ENCODE measurements around the gene RAB3B. TPM values are rescaled to one million over a fixed set of nuclear protein-coding genes. Genes with fewer than 3 reads are reported as not detected.
A peak's percentile ranks its signal among the peaks of the same experiment; 100 is the strongest.

RAB3B gene
- total and polyA plus RNA-seq, 9 of the 15 experiments (the other 6 are each of a cell fraction or from before 2014, with no cell fraction given) = 0.07 to 0.47 (median 0.27) TPM

- TF ChIP-seq SFPQ (IDR thresholded peaks at IDR 0.05; ENCODE audit: low read depth, low read length) = no peak
- TF ChIP-seq IRF9 (tag; IDR thresholded peaks at IDR 0.05) = no peak
- 0 out of 2 replicates have a peak, but pooled peaks have one; percentile 41 for TF ChIP-seq LCOR (CRISPR knock-in tag; IDR thresholded peaks at IDR 0.05)
- TF ChIP-seq TFAP4 (CRISPR knock-in tag; IDR thresholded peaks at IDR 0.05; ENCODE audit: borderline replicate concordance) = 0 out of 2 replicates have a peak, but pooled peaks have one; percentile 26
- TF ChIP-seq MIER1 (IDR thresholded peaks at IDR 0.05; ENCODE audit: low read depth) = peak; percentile 90
- no peak for TF ChIP-seq HNRNPLL (IDR thresholded peaks at IDR 0.05; ENCODE audit: low read depth, low read length, poor library complexity, severe bottlenecking)
- no peak for TF ChIP-seq DLX4 (CRISPR knock-in tag; IDR thresholded peaks at IDR 0.05)
- 0 out of 2 replicates have a peak, but pooled peaks have one; percentile 22 for TF ChIP-seq MYC (IDR thresholded peaks at IDR 0.05; ENCODE audit: low read depth, low read length)
- no peak for TF ChIP-seq MYC (CRISPR knock-in tag; IDR thresholded peaks at IDR 0.05; ENCODE audit: borderline replicate concordance, low read depth)
- peak; percentile 59; the same call in 1 of the 2 replicates for TF ChIP-seq GABPB1 (CRISPR knock-in tag; IDR thresholded peaks at IDR 0.05)
- no peak for TF ChIP-seq MAFG (tag; conservative IDR thresholded peaks at IDR 0.05)
- TF ChIP-seq GATAD2B (IDR thresholded peaks at IDR 0.05; ENCODE audit: borderline replicate concordance) = peak; percentile 27; the same call in 1 of the 2 replicates
- no peak for TF ChIP-seq KLF1 (tag; IDR thresholded peaks at IDR 0.05)
- TF ChIP-seq ZNF766 (CRISPR knock-in tag; conservative IDR thresholded peaks at IDR 0.05) = 0 out of 2 replicates have a peak, but pooled peaks have one; percentile 30
- no peak for TF ChIP-seq ETV1 (tag; conservative IDR thresholded peaks at IDR 0.05; ENCODE audit: low read depth)
Measured at GRCh38 chr1:52002038-52002917, 11.8 kb upstream of the RAB3B start (continued).
